Neural progenitor cell (in vitro differentiated cells): ENCODE data around the gene HBS1L. TPM values are rescaled to one million over a fixed set of nuclear protein-coding genes. Genes with fewer than 3 reads are reported as not detected.

Source experiments
- DNase-seq: peaks from one replicate; pipeline ENCODE4 v3.0.0-alpha.2; 2016; ENCODE audit warnings: low spot score
- H2AFZ ChIP-seq: fragments of 200-600 bp; sonication (generic); replicated peaks from 2 replicates; pipeline ENCODE4 v1.6.1; 2016; ENCODE audit warnings: antibody characterized with exemption
- H3F3A ChIP-seq: fragments of 200-600 bp; sonication (generic); 2 replicates; pipeline ENCODE4 v1.6.1; 2016; ENCODE audit warnings: antibody characterized with exemption, low read depth
- H3K27ac ChIP-seq: fragments of 200-600 bp; sonication (generic); 2 replicates; pipeline ENCODE4 v1.5.1; 2016; ENCODE audit warnings: mild to moderate bottlenecking
- H3K27me3 ChIP-seq: fragments of 200-600 bp; sonication (generic); 2 replicates; pipeline ENCODE4 v1.6.1; 2016; ENCODE audit warnings: mild to moderate bottlenecking, moderate library complexity
- H3K36me3 ChIP-seq: fragments of 200-600 bp; sonication (generic); 2 replicates; pipeline ENCODE4 v1.5.1; 2016
- H3K4me1 ChIP-seq: fragments of 200-600 bp; sonication (generic); 2 replicates; pipeline ENCODE4 v1.6.1; 2016; ENCODE audit warnings: mixed run types
- H3K4me2 ChIP-seq: fragments of 200-600 bp; sonication (generic); 2 replicates; pipeline ENCODE4 v1.6.1; 2016
- H3K4me3 ChIP-seq: fragments of 200-600 bp; sonication (generic); 2 replicates; pipeline ENCODE4 v1.5.1; 2016
- H3K79me2 ChIP-seq: fragments of 200-600 bp; sonication (generic); 2 replicates; pipeline ENCODE4 v1.6.1; 2016; ENCODE audit warnings: low read depth
- H3K9ac ChIP-seq: fragments of 200-600 bp; sonication (generic); 2 replicates; pipeline ENCODE4 v1.6.1; 2016
- H3K9me3 ChIP-seq: fragments of 200-600 bp; sonication (generic); 2 replicates; pipeline ENCODE4 v1.5.1; 2016; ENCODE audit warnings: low read depth
- H4K20me1 ChIP-seq: fragments of 200-600 bp; sonication (generic); 2 replicates; pipeline ENCODE4 v1.6.1; 2016; ENCODE audit warnings: low read depth
- H3K27ac Mint-ChIP-seq: 3 replicates; pipeline ENCODE4 v1.8.0; 2021; ENCODE audit warnings: mixed read lengths
- H3K27me3 Mint-ChIP-seq: 2 replicates; pipeline ENCODE4 v1.8.0; 2022; ENCODE audit warnings: low read depth, mild to moderate bottlenecking, inconsistent platforms, moderate library complexity, mixed read lengths; ENCODE audit not compliant: insufficient read depth
- H3K36me3 Mint-ChIP-seq: 3 replicates; pipeline ENCODE4 v1.8.0; 2021; ENCODE audit warnings: mixed read lengths
- H3K4me1 Mint-ChIP-seq: 3 replicates; pipeline ENCODE4 v1.8.0; 2021; ENCODE audit warnings: mixed read lengths
- H3K4me3 Mint-ChIP-seq: 3 replicates; pipeline ENCODE4 v1.8.0; 2021; ENCODE audit warnings: mild to moderate bottlenecking, moderate library complexity, mixed read lengths
- H3K9me3 Mint-ChIP-seq: 3 replicates; pipeline ENCODE4 v1.8.0; 2020; ENCODE audit warnings: mixed read lengths
- EZH2 ChIP-seq: fragments of 200-600 bp; sonication (generic); IDR thresholded peaks from 2 replicates; pipeline ENCODE4 v1.6.1; 2017; ENCODE audit warnings: antibody characterized with exemption, mild to moderate bottlenecking, moderate library complexity
- EZH2phosphoT487 ChIP-seq: fragments of 200-600 bp; sonication (generic); IDR thresholded peaks from 2 replicates; pipeline ENCODE4 v1.6.1; 2017; ENCODE audit warnings: antibody characterized with exemption
- total RNA-seq: library from RNA; depleted of rRNA; stranded (reverse); fragments of >200 nt; gene quantifications from 2 replicates; pipeline ENCODE4 v1.2.3, GENCODE V29; 2015; ENCODE audit warnings: low replicate concordance
- TF ChIP-seq, protein P1 (sequence below): fragments of 200-600 bp; sonication (generic); IDR thresholded peaks from 2 replicates; pipeline ENCODE4 v1.5.1; 2017; ENCODE audit warnings: antibody characterized with exemption, mild to moderate bottlenecking

The HBS1L gene
- total RNA-seq, 1 donor from 2014 or later: 215 TPM

DNA sequence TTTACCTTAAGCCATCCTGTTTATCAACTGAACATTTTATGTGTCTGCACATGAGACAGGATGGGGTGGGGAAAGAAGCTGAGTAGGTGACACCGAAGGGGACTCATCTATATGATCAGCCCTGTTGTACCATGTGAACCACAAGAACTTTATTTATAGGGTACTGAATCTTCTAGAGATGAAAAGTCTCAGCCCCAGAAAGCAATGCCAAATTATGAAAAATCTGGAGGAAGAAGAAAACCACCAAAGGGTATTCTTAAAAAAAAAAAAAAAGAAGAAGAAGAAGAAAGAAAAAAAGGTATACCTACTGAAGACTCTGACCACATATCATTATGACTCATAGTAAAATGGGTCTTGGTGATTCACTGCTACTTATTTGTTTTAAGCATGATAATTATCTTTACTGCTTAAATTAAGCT lies 39.8 kb upstream of the HBS1L start:
- Histone ChIP-seq H3K27me3 (no peaks in the 10 kb centered on the region), H4K20me1 (no peaks in the 10 kb centered on the region), H2AFZ (no peak overlapping the region), H3K27ac (no peak overlapping the region), H3K4me2 (no peak overlapping the region), H3K4me3 (no peak overlapping the region), H3F3A (no peaks in the 10 kb centered on the region), H3K9me3 (no peaks in the 10 kb centered on the region), H3K9ac (no peak overlapping the region), H3K4me1 (no peaks in the 10 kb centered on the region), H3K36me3 (no peaks in the 10 kb centered on the region), H3K79me2 (no peaks in the 10 kb centered on the region)
- no peaks in the 10 kb centered on the region for H3K27me3 Mint-ChIP-seq
- no peak for TF ChIP-seq EZH2
- TF ChIP-seq EZH2phosphoT487: no peak
- TF ChIP-seq, protein P1, sequence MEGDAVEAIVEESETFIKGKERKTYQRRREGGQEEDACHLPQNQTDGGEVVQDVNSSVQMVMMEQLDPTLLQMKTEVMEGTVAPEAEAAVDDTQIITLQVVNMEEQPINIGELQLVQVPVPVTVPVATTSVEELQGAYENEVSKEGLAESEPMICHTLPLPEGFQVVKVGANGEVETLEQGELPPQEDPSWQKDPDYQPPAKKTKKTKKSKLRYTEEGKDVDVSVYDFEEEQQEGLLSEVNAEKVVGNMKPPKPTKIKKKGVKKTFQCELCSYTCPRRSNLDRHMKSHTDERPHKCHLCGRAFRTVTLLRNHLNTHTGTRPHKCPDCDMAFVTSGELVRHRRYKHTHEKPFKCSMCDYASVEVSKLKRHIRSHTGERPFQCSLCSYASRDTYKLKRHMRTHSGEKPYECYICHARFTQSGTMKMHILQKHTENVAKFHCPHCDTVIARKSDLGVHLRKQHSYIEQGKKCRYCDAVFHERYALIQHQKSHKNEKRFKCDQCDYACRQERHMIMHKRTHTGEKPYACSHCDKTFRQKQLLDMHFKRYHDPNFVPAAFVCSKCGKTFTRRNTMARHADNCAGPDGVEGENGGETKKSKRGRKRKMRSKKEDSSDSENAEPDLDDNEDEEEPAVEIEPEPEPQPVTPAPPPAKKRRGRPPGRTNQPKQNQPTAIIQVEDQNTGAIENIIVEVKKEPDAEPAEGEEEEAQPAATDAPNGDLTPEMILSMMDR: no peak
- H3K4me1 Mint-ChIP-seq: no peaks in the 10 kb centered on the region
- no peak overlapping the region for H3K4me3 Mint-ChIP-seq
- H3K36me3 Mint-ChIP-seq: no peaks in the 10 kb centered on the region
- H3K27ac Mint-ChIP-seq: no peak overlapping the region
- DNase-seq: no peak
- no peaks in the 10 kb centered on the region for H3K9me3 Mint-ChIP-seq

DNA sequence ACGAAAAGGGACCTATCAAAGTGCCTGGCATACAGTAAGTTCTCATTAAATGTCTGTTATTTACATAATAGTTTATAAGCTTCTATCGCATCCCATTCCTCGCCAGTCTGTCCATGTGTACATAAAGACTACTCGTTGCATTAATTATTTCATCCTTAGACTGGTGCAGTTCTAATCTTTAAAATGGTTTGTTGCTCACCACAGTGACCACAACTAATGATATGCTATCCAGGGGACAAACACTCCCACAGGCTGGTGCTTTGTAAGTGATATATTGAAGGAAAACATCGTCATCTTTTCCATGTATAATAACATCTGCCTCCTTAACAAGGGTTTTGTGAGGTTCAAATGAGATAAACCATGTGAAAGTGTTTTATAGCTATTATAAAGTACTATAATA lies 39.0 kb upstream of the HBS1L start:
- Histone ChIP-seq H3K4me1 (no peaks in the 10 kb centered on the region), H3K9ac (no peak overlapping the region), H3K27ac (no peak overlapping the region), H3K27me3 (no peaks in the 10 kb centered on the region), H3K36me3 (no peaks in the 10 kb centered on the region), H3K9me3 (no peaks in the 10 kb centered on the region), H3F3A (no peaks in the 10 kb centered on the region), H3K79me2 (no peaks in the 10 kb centered on the region), H3K4me2 (no peak overlapping the region), H3K4me3 (no peak overlapping the region), H4K20me1 (no peaks in the 10 kb centered on the region), H2AFZ (no peak overlapping the region)
- no peak for DNase-seq
- Mint-ChIP-seq H3K27ac (no peak overlapping the region), H3K4me3 (no peak overlapping the region), H3K9me3 (no peaks in the 10 kb centered on the region), H3K36me3 (no peaks in the 10 kb centered on the region), H3K4me1 (no peaks in the 10 kb centered on the region), H3K27me3 (no peaks in the 10 kb centered on the region)
- TF ChIP-seq EZH2phosphoT487 (no peak), EZH2 (no peak)
- TF ChIP-seq, protein P1: no peak

DNA sequence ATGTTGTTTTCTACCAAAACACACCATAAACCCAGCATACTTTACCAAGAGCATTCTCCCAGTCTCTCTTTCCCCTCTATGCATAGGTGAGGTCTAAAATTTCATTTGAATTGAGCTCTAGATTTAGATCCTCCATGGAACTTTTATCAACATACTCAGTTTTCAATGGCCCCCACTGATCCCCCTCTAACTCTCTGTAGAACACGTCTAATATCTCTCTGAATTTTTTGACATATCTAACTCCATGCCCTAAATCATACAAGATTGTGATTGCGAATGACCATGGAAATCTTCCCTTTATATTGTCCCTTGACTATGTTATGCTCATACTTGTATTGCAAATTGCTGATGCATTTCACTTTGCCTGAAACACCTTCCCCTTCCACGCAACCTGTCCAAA lies 38.1 kb upstream of the HBS1L start:
- no peak overlapping the region for H3K27ac ChIP-seq
- no peaks in the 10 kb centered on the region for H3K36me3 Mint-ChIP-seq
- no peak overlapping the region for H3K4me2 ChIP-seq
- no peaks in the 10 kb centered on the region for H3K27me3 Mint-ChIP-seq
- H3K27me3 ChIP-seq: no peaks in the 10 kb centered on the region
- DNase-seq: no peak
- no peaks in the 10 kb centered on the region for H3K79me2 ChIP-seq
- no peak overlapping the region for H3K9ac ChIP-seq
- H3K4me1 Mint-ChIP-seq: no peaks in the 10 kb centered on the region
- no peaks in the 10 kb centered on the region for H3K9me3 Mint-ChIP-seq
- no peaks in the 10 kb centered on the region for H3K4me1 ChIP-seq
- TF ChIP-seq, protein P1: no peak
- no peak for TF ChIP-seq EZH2
- no peak for TF ChIP-seq EZH2phosphoT487
- no peak overlapping the region for H2AFZ ChIP-seq
- H3K36me3 ChIP-seq: no peaks in the 10 kb centered on the region
- no peak overlapping the region for H3K27ac Mint-ChIP-seq
- no peaks in the 10 kb centered on the region for H3F3A ChIP-seq
- H3K4me3 Mint-ChIP-seq: no peak overlapping the region
- H4K20me1 ChIP-seq: no peaks in the 10 kb centered on the region
- no peaks in the 10 kb centered on the region for H3K9me3 ChIP-seq
- no peak overlapping the region for H3K4me3 ChIP-seq
